Transverse colon (tissue), 4 donors: ENCODE data around the gene CTBP2. TPM values are rescaled to one million over a fixed set of nuclear protein-coding genes. Genes with fewer than 3 reads are reported as not detected.

ENCODE experiments used
- DNase-seq: peaks from one replicate; pipeline ENCODE4 v3.0.0-alpha.2; 2019
- H3K27ac ChIP-seq, 4 donors: fragments of 200-600 bp; sonication (generic); 2 replicates each; pipeline ENCODE4 v1.5.1; 2016 to 2018; ENCODE audit warnings: inconsistent platforms in 4 of 4
- H3K27me3 ChIP-seq: fragments of 200-600 bp; sonication (generic); 2 replicates; pipeline ENCODE4 v1.5.1; 2017; ENCODE audit warnings: inconsistent platforms
- H3K36me3 ChIP-seq, 4 donors: fragments of 200-600 bp; sonication (generic); 2 replicates each; pipeline ENCODE4 v1.5.1; 2017 to 2019; ENCODE audit warnings: inconsistent platforms in 4 of 4
- H3K4me1 ChIP-seq, 4 donors: fragments of 200-600 bp; sonication (generic); 2 replicates each; pipeline ENCODE4 v1.5.1; 2017 to 2020; ENCODE audit warnings: inconsistent platforms in 4 of 4
- H3K4me3 ChIP-seq, 4 donors: fragments of 200-600 bp; sonication (generic); 1 replicate in 1 of 4; 2 replicates in 3 of 4; pipeline versions ENCODE4 v1.5.1 to v1.6.1; 2017 to 2019; ENCODE audit warnings: inconsistent platforms in 4 of 4
- H3K9me3 ChIP-seq, 2 donors: fragments of 200-600 bp; sonication (generic); 2 replicates each; pipeline ENCODE4 v1.5.1; 2017 to 2019; ENCODE audit warnings: inconsistent platforms in 2 of 2
- CTCF ChIP-seq, 5 experiments: fragments of 200-600 bp in 3 of 5; fragments of 450-650 bp in 2 of 5; sonication (generic) in 3 of 5; IDR thresholded peaks; 1 replicate in 2 of 5; 2 replicates in 3 of 5; pipeline ENCODE4 v1.5.1; 2016 to 2017; ENCODE audit warnings: antibody characterized with exemption in 5 of 5, inconsistent platforms in 3 of 5, mild to moderate bottlenecking in 2 of 5, moderate library complexity in 1 of 5
- EP300 ChIP-seq: sonication (generic); formaldehyde crosslinking; IDR thresholded peaks from one replicate; pipeline ENCODE4 v1.6.1; 2017; ENCODE audit warnings: antibody characterized with exemption, low read depth
- POLR2A ChIP-seq: fragments of 450-650 bp; IDR thresholded peaks from one replicate; pipeline ENCODE4 v1.6.1; 2016; ENCODE audit warnings: antibody characterized with exemption, mild to moderate bottlenecking, moderate library complexity
- POLR2AphosphoS5 ChIP-seq, 3 donors: sonication (generic); formaldehyde crosslinking; IDR thresholded peaks; one replicate each; pipeline ENCODE4 v1.6.1; 2016; ENCODE audit warnings: antibody characterized with exemption in 3 of 3
- WGBS, 2 donors: methylation state at CpG; one replicate each; pipeline ENCODE4 v1.1.5; 2018; ENCODE audit warnings: low coverage in 1 of 2; 5-methylcytosine and 5-hydroxymethylcytosine counted together
- in situ Hi-C, 4 donors: fragments of 200-750 bp; cut with MboI; loops; one replicate each; pipeline versions ENCODE4 v1.15.0 to v1.15.1; 2017; ENCODE audit warnings: low sequenced_read_pairs in 3 of 4, low pct_ligation_motif_present in 1 of 4, low pct_unique_long_range_greater_than_20kb in 1 of 4
- intact Hi-C: fragments of 100-400 bp; cut with DNase I; formaldehyde crosslinking; loops from one replicate; pipeline ENCODE4 v1.15.1; 2023; ENCODE audit warnings: low total_unique reads
- total RNA-seq, 4 donors: library from RNA; depleted of rRNA; stranded (reverse); fragments of >200 nt; gene quantifications; one replicate each; pipeline ENCODE4 v1.1.0, GENCODE V29; 2016

Gene CTBP2
- total RNA-seq, 4 donors from 2014 or later: 71.9 to 247 (median 98.4) TPM

- Histone ChIP-seq H3K27me3 (no peaks in the 10 kb centered on the region), H3K9me3 (no peaks in the 10 kb centered on the region), H3K36me3 (no peaks in the 10 kb centered on the region), H3K4me1 (peaks cover 20 to 61% (median 52%) of the 10 kb centered on the region in 4 donors), H3K27ac (no peak overlapping the region), H3K4me3 (no peak overlapping the region)
- no peak for DNase-seq
- TF ChIP-seq POLR2A (no peak), EP300 (no peak), POLR2AphosphoS5 (IDR thresholded peaks at IDR 0.05) (no peak)
- intact Hi-C loops: loop anchor here (10.0 kb wide), 1 partner anchor 51 kb away; no protein-coding TSS in a partner anchor
- in situ Hi-C loops: no loop called here
- WGBS, 2 donors: 79% methylated on average over 16 of the region's 16 CpGs; no CpG with 5 or more reads in 1 of the 2 donors
These were observed 44.2 kb downstream of the CTBP2 start for GRCh38 chr10:125116041-125116649.

- Histone ChIP-seq H3K4me1 (peaks cover 15 to 53% (median 45%) of the 10 kb centered on the region in 4 donors), H3K9me3 (no peaks in the 10 kb centered on the region), H3K27me3 (no peaks in the 10 kb centered on the region), H3K27ac (no peak overlapping the region), H3K4me3 (no peak overlapping the region), H3K36me3 (no peaks in the 10 kb centered on the region)
- no peak for DNase-seq
- WGBS, 2 donors: 85% methylated on average over 5 of the region's 5 CpGs; no CpG with 5 or more reads in 1 of the 2 donors
- intact Hi-C loops (loop anchor here (10.0 kb wide), 1 partner anchor 51 kb away; no protein-coding TSS in a partner anchor), in situ Hi-C loops (no loop called here)
- TF ChIP-seq EP300 (no peak), POLR2AphosphoS5 (IDR thresholded peaks at IDR 0.05) (no peak), CTCF (IDR thresholded peaks at IDR 0.05) (no peak), POLR2A (no peak)
These were observed 45.0 kb downstream of the CTBP2 start for GRCh38 chr10:125115409-125115808.

GRCh38 chr10:125114761-125115391 lies 45.5 kb downstream of the CTBP2 start:
- in situ Hi-C loops: no loop called here
- Histone ChIP-seq H3K27ac (peak overlapping the region in 2 of 4 donors; percentile 13 to 33), H3K36me3 (peaks cover 0 to under 1% (median 0%) of the 10 kb centered on the region in 4 donors), H3K4me3 (no peak overlapping the region), H3K27me3 (no peaks in the 10 kb centered on the region), H3K9me3 (no peaks in the 10 kb centered on the region), H3K4me1 (peaks cover 14 to 48% (median 40%) of the 10 kb centered on the region in 4 donors)
- TF ChIP-seq POLR2AphosphoS5 (IDR thresholded peaks at IDR 0.05) (no peak), CTCF (IDR thresholded peaks at IDR 0.05) (no peak), POLR2A (no peak)
- 75% methylated on average over 16 of the region's 16 CpGs; no CpG with 5 or more reads in 1 of the 2 donors for WGBS, 2 donors
- intact Hi-C loops: loop anchor here (10.0 kb wide), 1 partner anchor 50 kb away; no protein-coding TSS in a partner anchor
- no peak for DNase-seq

- Histone ChIP-seq H3K9me3 (no peaks in the 10 kb centered on the region), H3K36me3 (peaks cover 0 to 9% (median 4%) of the 10 kb centered on the region in 4 donors), H3K4me1 (peaks cover 10 to 38% (median 34%) of the 10 kb centered on the region in 4 donors), H3K27me3 (no peaks in the 10 kb centered on the region), H3K27ac (peak overlapping the region; percentile 11 to 33 (median 20)), H3K4me3 (no peak overlapping the region)
- no peak for DNase-seq
- intact Hi-C loops (loop anchor here (10.0 kb wide), 1 partner anchor 49 kb away; no protein-coding TSS in a partner anchor), in situ Hi-C loops (no loop called here)
- 61 to 66% methylated on average over 13 to 20 of the region's 20 CpGs for WGBS, 2 donors
- TF ChIP-seq POLR2A: no peak
- TF ChIP-seq CTCF (IDR thresholded peaks at IDR 0.05): no peak
- no peak for TF ChIP-seq POLR2AphosphoS5 (IDR thresholded peaks at IDR 0.05)
- no peak for TF ChIP-seq EP300
These were observed 46.5 kb downstream of the CTBP2 start for GRCh38 chr10:125113691-125114371.
